Neural progenitor cell (in vitro differentiated cells): ENCODE results near the gene PPBP.

Experiments
- EZH2 ChIP-seq: fragments of 200-600 bp; sonication (generic); IDR thresholded peaks from 2 replicates; pipeline ENCODE4 v1.6.1; 2017; ENCODE audit warnings: antibody characterized with exemption, mild to moderate bottlenecking, moderate library complexity
- TF ChIP-seq, protein P1 (sequence below): fragments of 200-600 bp; sonication (generic); IDR thresholded peaks from 2 replicates; pipeline ENCODE4 v1.5.1; 2017; ENCODE audit warnings: antibody characterized with exemption, mild to moderate bottlenecking

DNA sequence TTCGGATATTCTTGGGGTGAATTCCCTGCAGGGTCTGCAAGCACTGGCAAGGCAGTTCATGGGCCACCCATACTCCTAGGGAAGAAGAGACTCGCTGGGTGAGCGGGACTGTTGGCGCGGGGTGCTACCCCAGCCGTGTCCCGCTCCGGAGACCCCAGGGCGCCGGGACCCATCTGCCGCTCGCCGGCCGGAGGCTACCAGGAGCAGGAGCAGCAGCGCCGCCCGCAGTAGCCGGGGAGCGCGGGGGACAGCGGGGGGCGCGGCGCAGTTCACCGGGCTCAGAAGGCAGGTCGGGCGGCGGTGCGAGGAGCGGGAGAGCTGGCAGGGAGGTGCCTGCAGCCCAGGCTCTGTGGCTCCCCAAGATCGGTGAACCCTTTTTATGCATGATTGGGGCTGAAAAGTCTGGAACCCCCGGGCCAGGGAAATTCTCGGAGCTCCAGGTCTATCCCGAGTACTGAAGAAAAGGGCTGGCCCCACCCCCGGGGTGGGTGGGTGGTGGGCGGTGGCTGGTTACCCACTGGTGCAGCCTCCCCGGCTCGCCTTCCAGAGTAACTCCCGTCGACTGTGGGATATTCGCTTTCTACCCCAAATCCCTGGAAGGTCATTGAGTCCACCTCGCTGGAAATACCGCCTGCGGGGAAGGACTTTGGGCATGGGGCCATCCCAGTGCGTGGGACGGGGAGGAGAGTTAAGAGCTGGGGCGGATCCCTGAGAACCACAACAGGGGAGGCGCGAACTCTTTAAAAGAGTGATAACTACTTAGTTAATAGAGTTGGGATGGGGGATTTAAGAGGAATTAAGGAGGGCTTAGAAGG, 43.7 kb downstream of the PPBP start:
- TF ChIP-seq, protein P1, sequence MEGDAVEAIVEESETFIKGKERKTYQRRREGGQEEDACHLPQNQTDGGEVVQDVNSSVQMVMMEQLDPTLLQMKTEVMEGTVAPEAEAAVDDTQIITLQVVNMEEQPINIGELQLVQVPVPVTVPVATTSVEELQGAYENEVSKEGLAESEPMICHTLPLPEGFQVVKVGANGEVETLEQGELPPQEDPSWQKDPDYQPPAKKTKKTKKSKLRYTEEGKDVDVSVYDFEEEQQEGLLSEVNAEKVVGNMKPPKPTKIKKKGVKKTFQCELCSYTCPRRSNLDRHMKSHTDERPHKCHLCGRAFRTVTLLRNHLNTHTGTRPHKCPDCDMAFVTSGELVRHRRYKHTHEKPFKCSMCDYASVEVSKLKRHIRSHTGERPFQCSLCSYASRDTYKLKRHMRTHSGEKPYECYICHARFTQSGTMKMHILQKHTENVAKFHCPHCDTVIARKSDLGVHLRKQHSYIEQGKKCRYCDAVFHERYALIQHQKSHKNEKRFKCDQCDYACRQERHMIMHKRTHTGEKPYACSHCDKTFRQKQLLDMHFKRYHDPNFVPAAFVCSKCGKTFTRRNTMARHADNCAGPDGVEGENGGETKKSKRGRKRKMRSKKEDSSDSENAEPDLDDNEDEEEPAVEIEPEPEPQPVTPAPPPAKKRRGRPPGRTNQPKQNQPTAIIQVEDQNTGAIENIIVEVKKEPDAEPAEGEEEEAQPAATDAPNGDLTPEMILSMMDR, result peak; percentile 23
- peak; percentile 66 for TF ChIP-seq EZH2
